Activated naive CD8-positive, alpha-beta T cell treated with anti-CD3 and anti-CD28 coated beads, Interleukin-2, amount 10 ng/mL, durations not matched to agents 7 days and 5 days (primary cell): ENCODE data around the gene POLE4. TPM values are rescaled to one million over a fixed set of nuclear protein-coding genes. Genes with fewer than 3 reads are reported as not detected.

ENCODE experiments used
- ATAC-seq: fragments of 150-1000 bp; cut with Tn5 transposase; one replicate; pipeline ENCODE4 v1.10.0; 2021; ENCODE audit warnings: low read depth, moderate library complexity
- POLR2A ChIA-PET: fragments of 350-600 bp; sonication (Branson Sonifier 250); formaldehyde crosslinking; loops from one replicate; lab custom pipeline; 2021; ENCODE audit warnings: antibody characterized with exemption; lab: Charles Lee
- DNase-seq: peaks from one replicate; pipeline ENCODE4 v3.0.0; 2021
- H3K27ac Mint-ChIP-seq: one replicate; pipeline ENCODE4 v1.8.0; 2022; ENCODE audit warnings: mild to moderate bottlenecking, mixed read lengths
- H3K27me3 Mint-ChIP-seq: one replicate; pipeline ENCODE4 v1.8.0; 2022; ENCODE audit warnings: mild to moderate bottlenecking, moderate library complexity, mixed read lengths
- H3K36me3 Mint-ChIP-seq: one replicate; pipeline ENCODE4 v1.8.0; 2021; ENCODE audit warnings: mild to moderate bottlenecking, mixed read lengths
- H3K4me1 Mint-ChIP-seq: one replicate; pipeline ENCODE4 v1.8.0; 2021; ENCODE audit warnings: mixed read lengths
- H3K4me3 Mint-ChIP-seq: one replicate; pipeline ENCODE4 v1.8.0; 2022; ENCODE audit warnings: mild to moderate bottlenecking, moderate library complexity, mixed read lengths
- H3K9me3 Mint-ChIP-seq: one replicate; pipeline ENCODE4 v1.8.0; 2021; ENCODE audit warnings: mixed read lengths
- total RNA-seq, 2 experiments: library from RNA; stranded (reverse); gene quantifications; one replicate each; pipeline ENCODE4 v1.2.3, GENCODE V29; 2021

POLE4 gene
- total RNA-seq, 2 experiments from 2014 or later: 42.5 to 43.8 TPM

DNA sequence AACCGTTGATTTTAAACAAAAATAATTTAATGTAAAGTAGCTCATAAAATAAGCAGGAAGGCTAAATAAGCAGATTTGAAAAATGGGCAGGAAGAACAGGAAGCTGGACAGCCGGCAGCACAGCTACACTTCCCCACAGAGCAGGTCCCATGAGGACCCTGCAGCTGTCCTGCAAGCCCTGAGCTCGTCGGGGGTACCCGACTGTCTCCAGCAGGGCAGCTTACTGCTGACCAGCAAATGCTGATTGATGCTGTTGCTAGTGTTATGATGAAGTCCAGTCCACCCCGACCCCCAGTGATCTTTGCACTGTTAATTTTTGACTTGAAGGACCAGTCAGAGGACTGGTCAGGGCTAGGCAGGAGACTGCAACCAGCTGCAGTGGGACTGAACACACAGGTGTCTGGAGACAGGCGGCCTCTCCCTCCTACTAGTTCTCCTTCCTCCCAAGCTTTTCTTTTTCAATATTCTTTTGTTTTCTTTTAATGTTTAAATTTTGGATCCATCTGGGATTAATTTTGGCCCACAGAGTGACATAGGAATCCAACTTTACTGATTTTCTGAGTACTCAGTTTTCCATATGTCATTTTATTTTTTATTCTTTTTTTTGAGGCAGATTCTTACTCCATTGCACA, 27.7 kb downstream of the POLE4 start:
- ATAC-seq (no peak), DNase-seq (no peak)
- Mint-ChIP-seq H3K27ac (no peak overlapping the region), H3K4me1 (peaks cover 1% of the 10 kb centered on the region), H3K36me3 (peaks cover 10% of the 10 kb centered on the region), H3K9me3 (peaks cover 2% of the 10 kb centered on the region), H3K4me3 (no peak overlapping the region), H3K27me3 (no peaks in the 10 kb centered on the region)
- POLR2A ChIA-PET: interaction anchor here (0.6 kb wide), 1 partner anchor 8 kb away, joined by 3 read pairs; no protein-coding TSS in a partner anchor

- POLR2A ChIA-PET: no interaction called here
- H3K4me3 Mint-ChIP-seq: no peak overlapping the region
- H3K36me3 Mint-ChIP-seq: peaks cover 9% of the 10 kb centered on the region
- no peak for DNase-seq
- no peak overlapping the region for H3K27ac Mint-ChIP-seq
- H3K27me3 Mint-ChIP-seq: peaks cover 2% of the 10 kb centered on the region
- H3K9me3 Mint-ChIP-seq: peaks cover 2% of the 10 kb centered on the region
- ATAC-seq: no peak
- H3K4me1 Mint-ChIP-seq: peaks cover 4% of the 10 kb centered on the region
Observed at GRCh38 chr2:74991977-74992376, 33.5 kb downstream of the POLE4 start.

- ATAC-seq (no peak), DNase-seq (no peak)
- Mint-ChIP-seq H3K9me3 (no peaks in the 10 kb centered on the region), H3K36me3 (no peaks in the 10 kb centered on the region), H3K27me3 (no peaks in the 10 kb centered on the region), H3K4me3 (no peak overlapping the region), H3K27ac (no peak overlapping the region), H3K4me1 (no peaks in the 10 kb centered on the region)
- POLR2A ChIA-PET: no interaction called here
Observed at GRCh38 chr2:74999468-74999867, 41.0 kb downstream of the POLE4 start.

DNA sequence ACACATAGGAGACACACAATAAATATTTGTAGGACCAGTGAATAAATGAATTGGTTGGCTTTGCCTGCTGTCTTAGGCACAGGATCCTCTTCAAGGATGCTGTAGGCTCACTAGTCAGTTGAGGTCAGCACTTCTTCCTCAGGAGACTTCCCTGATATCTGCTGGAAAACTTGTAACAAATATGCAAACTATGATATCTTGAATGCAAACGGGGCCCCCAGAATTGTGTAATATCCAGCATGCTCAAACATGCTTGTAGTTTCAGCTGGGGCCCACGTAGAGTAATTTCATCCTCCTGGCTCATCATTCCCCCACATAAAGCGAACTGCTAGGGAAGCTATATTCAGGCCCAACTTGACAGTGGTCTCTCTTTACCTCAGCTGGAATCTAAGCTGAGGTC, 43.6 kb downstream of the POLE4 start:
- H3K27ac Mint-ChIP-seq: no peak overlapping the region
- no peaks in the 10 kb centered on the region for H3K36me3 Mint-ChIP-seq
- no peaks in the 10 kb centered on the region for H3K9me3 Mint-ChIP-seq
- no peaks in the 10 kb centered on the region for H3K4me1 Mint-ChIP-seq
- ATAC-seq (no peak), DNase-seq (no peak)
- no peak overlapping the region for H3K4me3 Mint-ChIP-seq
- H3K27me3 Mint-ChIP-seq: no peaks in the 10 kb centered on the region
- POLR2A ChIA-PET: no interaction called here

GRCh38 chr2:75003276-75003675, 44.8 kb downstream of the POLE4 start:
- ATAC-seq (no peak), DNase-seq (no peak)
- Mint-ChIP-seq H3K4me3 (no peak overlapping the region), H3K4me1 (no peaks in the 10 kb centered on the region), H3K36me3 (no peaks in the 10 kb centered on the region), H3K27ac (no peak overlapping the region), H3K27me3 (no peaks in the 10 kb centered on the region), H3K9me3 (no peaks in the 10 kb centered on the region)
- POLR2A ChIA-PET: no interaction called here

- Mint-ChIP-seq H3K36me3 (no peaks in the 10 kb centered on the region), H3K9me3 (no peaks in the 10 kb centered on the region), H3K4me3 (no peak overlapping the region), H3K27ac (no peak overlapping the region), H3K27me3 (no peaks in the 10 kb centered on the region), H3K4me1 (no peaks in the 10 kb centered on the region)
- POLR2A ChIA-PET: no interaction called here
- no peak for DNase-seq
- no peak for ATAC-seq
Observed at GRCh38 chr2:75003773-75004172, 45.3 kb downstream of the POLE4 start.

GRCh38 chr2:75006041-75006440, 47.6 kb downstream of the POLE4 start:
- H3K4me1 Mint-ChIP-seq: no peaks in the 10 kb centered on the region
- no peak overlapping the region for H3K4me3 Mint-ChIP-seq
- no peaks in the 10 kb centered on the region for H3K27me3 Mint-ChIP-seq
- POLR2A ChIA-PET: no interaction called here
- no peaks in the 10 kb centered on the region for H3K9me3 Mint-ChIP-seq
- no peak for ATAC-seq
- H3K36me3 Mint-ChIP-seq: no peaks in the 10 kb centered on the region
- no peak for DNase-seq
- no peak overlapping the region for H3K27ac Mint-ChIP-seq

- Mint-ChIP-seq H3K27me3 (no peaks in the 10 kb centered on the region), H3K36me3 (no peaks in the 10 kb centered on the region), H3K9me3 (no peaks in the 10 kb centered on the region), H3K27ac (no peak overlapping the region), H3K4me1 (no peaks in the 10 kb centered on the region), H3K4me3 (no peak overlapping the region)
- DNase-seq: no peak
- ATAC-seq: no peak
- POLR2A ChIA-PET: no interaction called here
Observed at GRCh38 chr2:75007061-75007460, 48.6 kb downstream of the POLE4 start.

GRCh38 chr2:75007819-75008218, 49.4 kb downstream of the POLE4 start:
- no peak overlapping the region for H3K27ac Mint-ChIP-seq
- POLR2A ChIA-PET: no interaction called here
- H3K9me3 Mint-ChIP-seq: no peaks in the 10 kb centered on the region
- no peak overlapping the region for H3K4me3 Mint-ChIP-seq
- H3K36me3 Mint-ChIP-seq: no peaks in the 10 kb centered on the region
- no peaks in the 10 kb centered on the region for H3K27me3 Mint-ChIP-seq
- no peak for ATAC-seq
- DNase-seq: no peak
- no peaks in the 10 kb centered on the region for H3K4me1 Mint-ChIP-seq

DNA sequence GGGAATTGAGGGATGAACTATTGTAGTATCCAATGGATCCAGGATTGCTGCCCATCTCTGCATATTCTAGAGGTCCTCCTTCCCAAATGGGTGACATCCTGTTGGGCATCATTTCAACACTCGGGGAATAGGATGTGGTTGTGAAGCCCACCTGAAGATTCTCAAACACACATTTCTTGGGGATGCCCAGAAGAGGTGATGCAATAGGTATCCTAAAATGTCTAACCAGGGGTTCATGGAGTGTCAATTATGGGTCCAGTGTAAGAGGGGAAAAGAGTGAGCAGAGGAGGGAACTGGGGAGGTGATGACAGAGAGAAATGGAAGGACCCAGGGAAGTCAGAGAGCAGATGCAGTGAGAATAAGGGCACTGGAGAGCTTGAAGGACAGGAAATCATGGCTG, 52.1 kb downstream of the POLE4 start:
- Mint-ChIP-seq H3K4me1 (no peaks in the 10 kb centered on the region), H3K36me3 (no peaks in the 10 kb centered on the region), H3K27me3 (peaks cover 5% of the 10 kb centered on the region), H3K9me3 (no peaks in the 10 kb centered on the region), H3K4me3 (no peak overlapping the region), H3K27ac (no peak overlapping the region)
- no peak for DNase-seq
- no peak for ATAC-seq
- POLR2A ChIA-PET: no interaction called here

GRCh38 chr2:75012080-75012479, 53.6 kb downstream of the POLE4 start:
- Mint-ChIP-seq H3K4me1 (no peaks in the 10 kb centered on the region), H3K36me3 (no peaks in the 10 kb centered on the region), H3K4me3 (no peak overlapping the region), H3K27me3 (peaks cover 5% of the 10 kb centered on the region), H3K9me3 (no peaks in the 10 kb centered on the region), H3K27ac (no peak overlapping the region)
- ATAC-seq (no peak), DNase-seq (no peak)
- POLR2A ChIA-PET: no interaction called here

- ATAC-seq: no peak
- Mint-ChIP-seq H3K4me1 (no peaks in the 10 kb centered on the region), H3K4me3 (no peak overlapping the region), H3K36me3 (no peaks in the 10 kb centered on the region), H3K27me3 (peaks cover 12% of the 10 kb centered on the region), H3K27ac (no peak overlapping the region), H3K9me3 (no peaks in the 10 kb centered on the region)
- POLR2A ChIA-PET: no interaction called here
- no peak for DNase-seq
Observed at GRCh38 chr2:75018162-75018561, 59.7 kb downstream of the POLE4 start.
